ENCODE results near the gene KRT10.

KRT10 gene

DNA sequence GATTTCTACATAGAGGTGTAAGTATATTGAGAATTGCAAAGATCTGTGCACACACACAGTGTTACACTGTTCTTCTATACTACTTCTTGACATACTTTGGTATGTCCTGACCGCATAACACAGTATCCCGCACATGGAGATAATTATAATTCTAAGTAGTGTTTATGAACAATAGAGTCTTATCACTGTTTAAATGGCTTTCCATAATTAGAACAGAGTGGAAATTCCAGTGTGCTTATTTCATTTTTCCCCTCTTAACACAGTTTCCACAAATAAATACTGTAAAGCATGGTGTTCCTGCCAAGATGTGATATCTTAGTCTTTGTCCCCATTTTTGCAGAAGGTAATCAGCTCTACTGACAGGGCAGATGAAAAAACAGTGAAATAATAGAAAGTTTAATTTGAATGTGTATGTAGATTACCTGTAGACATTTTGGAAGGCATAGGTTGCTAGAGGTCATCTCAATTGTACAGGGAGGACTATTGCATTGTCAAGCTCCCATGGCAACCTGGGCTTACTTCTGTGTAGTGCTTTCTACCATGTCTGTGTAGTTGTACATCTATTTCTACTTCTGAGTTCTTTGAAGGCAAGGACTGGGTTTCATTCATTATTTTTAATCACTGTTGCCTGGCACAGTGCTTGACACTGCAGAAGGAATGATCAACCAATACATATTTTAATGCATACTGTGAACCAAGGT lies 12.5 kb downstream of the KRT10 start:
- CTCF ChIA-PET: interaction anchor here (1.1 to 12.5 kb wide), 6 partner anchors 10 to 855 kb away, joined by 3 to 325 read pairs (median 9); no protein-coding TSS in a partner anchor
- TF ChIP-seq, protein P1, sequence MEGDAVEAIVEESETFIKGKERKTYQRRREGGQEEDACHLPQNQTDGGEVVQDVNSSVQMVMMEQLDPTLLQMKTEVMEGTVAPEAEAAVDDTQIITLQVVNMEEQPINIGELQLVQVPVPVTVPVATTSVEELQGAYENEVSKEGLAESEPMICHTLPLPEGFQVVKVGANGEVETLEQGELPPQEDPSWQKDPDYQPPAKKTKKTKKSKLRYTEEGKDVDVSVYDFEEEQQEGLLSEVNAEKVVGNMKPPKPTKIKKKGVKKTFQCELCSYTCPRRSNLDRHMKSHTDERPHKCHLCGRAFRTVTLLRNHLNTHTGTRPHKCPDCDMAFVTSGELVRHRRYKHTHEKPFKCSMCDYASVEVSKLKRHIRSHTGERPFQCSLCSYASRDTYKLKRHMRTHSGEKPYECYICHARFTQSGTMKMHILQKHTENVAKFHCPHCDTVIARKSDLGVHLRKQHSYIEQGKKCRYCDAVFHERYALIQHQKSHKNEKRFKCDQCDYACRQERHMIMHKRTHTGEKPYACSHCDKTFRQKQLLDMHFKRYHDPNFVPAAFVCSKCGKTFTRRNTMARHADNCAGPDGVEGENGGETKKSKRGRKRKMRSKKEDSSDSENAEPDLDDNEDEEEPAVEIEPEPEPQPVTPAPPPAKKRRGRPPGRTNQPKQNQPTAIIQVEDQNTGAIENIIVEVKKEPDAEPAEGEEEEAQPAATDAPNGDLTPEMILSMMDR (IDR thresholded peaks at IDR 0.05; ENCODE audit: insufficient read depth, low read length, missing control alignments): no peak

DNA sequence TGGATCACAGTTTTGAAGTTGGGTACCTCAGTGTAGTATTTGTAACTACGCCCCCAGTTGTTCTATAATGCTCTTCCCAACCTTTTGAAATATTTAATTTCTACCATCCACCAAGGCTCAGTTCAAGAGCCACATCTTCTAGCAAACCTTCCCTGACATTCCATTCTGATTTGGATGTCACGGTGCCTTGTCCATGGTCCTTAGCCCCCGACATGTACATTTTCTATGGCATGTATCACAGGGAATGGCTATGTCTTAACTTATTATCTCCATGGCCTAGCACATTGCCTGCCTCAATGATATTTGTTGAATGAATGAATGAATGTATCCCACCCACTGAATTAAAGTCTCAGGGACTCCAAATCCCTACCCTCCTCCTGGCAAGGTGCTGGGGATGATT lies 16.3 kb downstream of the KRT10 start:
- ChIA-PET CTCF (interaction anchor here (0.6 to 12.5 kb wide), 10 partner anchors 14 to 859 kb away, joined by 3 to 325 read pairs (median 4); no protein-coding TSS in a partner anchor), POLR2A (no interaction called here)
- TF ChIP-seq, protein P1 (IDR thresholded peaks at IDR 0.05; ENCODE audit: insufficient read depth, low read length, missing control alignments): no peak
- H3K4me3 ChIP-seq (ENCODE audit: low read depth, low read length): no peak overlapping the region
- DNase-seq (ENCODE audit: low read depth, low spot score): no peak

More for the DNA sequence above, 12.5 kb downstream of the KRT10 start:
- DNase-seq (ENCODE audit: low read depth, low spot score): no peak
- POLR2A ChIA-PET: interaction anchor here (0.6 kb wide), 1 partner anchor 570 kb away, joined by 3 read pairs; no protein-coding TSS in a partner anchor
- no peak overlapping the region for H3K4me3 ChIP-seq (ENCODE audit: low read depth, low read length)

DNA sequence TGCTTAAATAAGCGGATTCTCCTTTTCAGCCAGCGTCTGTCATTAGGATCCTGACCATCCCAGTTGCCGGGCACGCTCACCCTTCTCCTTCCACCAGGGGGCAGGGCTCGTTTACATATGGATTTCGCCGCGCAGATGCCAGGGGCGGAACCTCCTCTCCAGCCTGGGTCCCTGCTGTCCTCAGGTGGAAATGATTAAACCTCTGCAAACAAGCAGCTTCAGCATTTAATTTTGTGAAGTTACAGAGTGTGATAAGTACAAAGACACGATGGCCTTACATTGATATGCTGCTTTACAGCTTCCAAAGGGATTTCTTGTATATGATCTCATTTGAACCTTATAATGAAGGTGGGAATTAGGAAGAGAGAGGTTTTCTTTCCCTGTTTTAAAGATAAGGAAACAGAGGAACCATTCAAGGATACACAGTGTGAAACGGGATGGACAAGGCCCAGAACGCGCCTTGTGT lies 18.8 kb downstream of the KRT10 start:
- POLR2A ChIA-PET: no interaction called here
- TF ChIP-seq, protein P1 (IDR thresholded peaks at IDR 0.05; ENCODE audit: insufficient read depth, low read length, missing control alignments): peak; percentile 92
- CTCF ChIA-PET: interaction anchor here (0.6 to 12.5 kb wide), 31 partner anchors 9 to 882 kb away, joined by 3 to 325 read pairs (median 4); partner anchors contain the start of genes KRT10 and SMARCE1
- H3K4me3 ChIP-seq (ENCODE audit: low read depth, low read length): no peak overlapping the region
- DNase-seq (ENCODE audit: low read depth, low spot score): no peak

DNA sequence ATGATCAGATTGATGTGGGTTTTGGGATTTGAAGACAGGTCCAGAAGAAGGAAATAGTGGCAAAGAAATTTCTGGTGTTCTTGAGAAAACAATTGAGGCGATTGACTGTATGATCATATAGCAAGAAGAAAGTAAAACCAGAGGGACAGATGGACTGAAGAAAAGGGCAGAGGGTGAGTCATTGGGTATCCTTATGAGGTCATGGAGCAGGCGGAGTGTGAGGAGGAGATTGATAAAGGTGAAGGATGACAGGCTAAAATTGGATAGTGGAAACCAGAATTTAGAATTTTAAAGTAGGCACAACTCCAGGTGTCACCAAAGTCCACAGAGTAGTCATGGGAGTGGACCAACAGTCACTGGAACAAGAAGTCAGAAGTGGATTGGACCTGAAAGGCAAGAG lies 21.3 kb downstream of the KRT10 start:
- POLR2A ChIA-PET: no interaction called here
- TF ChIP-seq, protein P1 (IDR thresholded peaks at IDR 0.05; ENCODE audit: insufficient read depth, low read length, missing control alignments): no peak
- CTCF ChIA-PET: interaction anchor here (2.1 to 12.5 kb wide), 3 partner anchors 55 to 864 kb away, joined by 4 to 325 read pairs (median 22); no protein-coding TSS in a partner anchor

DNA sequence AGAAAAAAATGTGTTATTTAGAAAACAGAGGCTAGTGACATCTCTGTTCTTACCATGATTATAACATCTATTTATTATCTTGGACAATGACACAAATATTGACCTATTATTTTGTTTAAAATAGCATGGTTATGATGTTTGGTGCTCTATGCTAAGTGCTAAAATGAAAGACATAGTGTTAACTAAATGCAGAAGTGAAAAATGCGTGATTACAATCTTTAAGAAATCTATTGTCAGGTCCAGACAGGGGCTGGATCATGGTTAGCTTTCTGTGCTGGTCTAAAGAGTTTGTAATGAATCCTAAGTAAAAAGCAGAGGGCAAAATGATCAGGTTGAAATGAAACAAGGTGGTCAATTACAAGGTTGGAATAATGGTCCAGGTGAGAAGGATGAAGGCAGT lies 22.0 kb downstream of the KRT10 start:
- POLR2A ChIA-PET: no interaction called here
- H3K4me3 ChIP-seq (ENCODE audit: low read depth, low read length): no peak overlapping the region
- TF ChIP-seq, protein P1 (IDR thresholded peaks at IDR 0.05; ENCODE audit: insufficient read depth, low read length, missing control alignments): no peak
- no peak for DNase-seq (ENCODE audit: low read depth, low spot score)
- CTCF ChIA-PET: interaction anchor here (1.8 to 2.1 kb wide), 2 partner anchors 750 to 863 kb away, joined by 4 to 8 read pairs; no protein-coding TSS in a partner anchor

More for the DNA sequence above, 21.3 kb downstream of the KRT10 start:
- H3K4me3 ChIP-seq (ENCODE audit: low read depth, low read length): no peak overlapping the region
- DNase-seq (ENCODE audit: low read depth, low spot score): no peak

DNA sequence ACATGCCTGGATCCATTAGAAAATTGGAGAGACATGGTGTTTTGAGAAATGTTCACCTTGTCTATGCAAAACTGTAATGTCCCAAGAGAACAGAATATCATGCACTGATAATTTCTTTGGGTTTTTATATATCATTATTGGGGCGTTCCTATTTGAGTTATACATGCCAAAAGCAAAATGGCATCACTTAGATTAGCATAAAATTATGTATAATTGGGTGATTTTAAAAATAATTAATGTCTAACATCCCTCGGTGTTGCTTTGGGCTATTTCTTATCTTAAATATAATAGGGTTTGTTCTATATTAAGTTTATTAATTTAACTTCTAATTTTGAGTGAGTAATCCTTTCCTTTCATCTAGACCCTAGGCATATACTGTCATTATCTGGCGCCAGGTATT lies 22.6 kb downstream of the KRT10 start, which contains the start of gene KRT28:
Gene KRT28, minus strand, starts transcription at position 101 of the 400 bp plus-strand sequence. Its CDS starts 66 bp downstream, at position 35.
- DNase-seq (ENCODE audit: low read depth, low spot score): no peak
- TF ChIP-seq, protein P1 (IDR thresholded peaks at IDR 0.05; ENCODE audit: insufficient read depth, low read length, missing control alignments): no peak
- ChIA-PET CTCF (interaction anchor here (1.3 to 2.1 kb wide), 3 partner anchors 750 to 866 kb away, joined by 3 to 8 read pairs (median 4); no protein-coding TSS in a partner anchor), POLR2A (no interaction called here)
- no peak within 1 kb of the TSS for H3K4me3 ChIP-seq (ENCODE audit: low read depth, low read length)
